Activated effector memory CD4-positive, alpha-beta T cell treated with Interleukin-2 at 50 U/mL for 16 hours (primary cell): ENCODE results near the gene ZCCHC9.
"Not testable (repeated sequence)": the region's sequence is repeated elsewhere in the genome, so short reads cannot be mapped to it uniquely, and the experiment has no call there.

ENCODE experiments used
- DNase-seq: peaks from one replicate; pipeline ENCODE4 v3.0.0-alpha.2; 2020

Gene ZCCHC9

DNA sequence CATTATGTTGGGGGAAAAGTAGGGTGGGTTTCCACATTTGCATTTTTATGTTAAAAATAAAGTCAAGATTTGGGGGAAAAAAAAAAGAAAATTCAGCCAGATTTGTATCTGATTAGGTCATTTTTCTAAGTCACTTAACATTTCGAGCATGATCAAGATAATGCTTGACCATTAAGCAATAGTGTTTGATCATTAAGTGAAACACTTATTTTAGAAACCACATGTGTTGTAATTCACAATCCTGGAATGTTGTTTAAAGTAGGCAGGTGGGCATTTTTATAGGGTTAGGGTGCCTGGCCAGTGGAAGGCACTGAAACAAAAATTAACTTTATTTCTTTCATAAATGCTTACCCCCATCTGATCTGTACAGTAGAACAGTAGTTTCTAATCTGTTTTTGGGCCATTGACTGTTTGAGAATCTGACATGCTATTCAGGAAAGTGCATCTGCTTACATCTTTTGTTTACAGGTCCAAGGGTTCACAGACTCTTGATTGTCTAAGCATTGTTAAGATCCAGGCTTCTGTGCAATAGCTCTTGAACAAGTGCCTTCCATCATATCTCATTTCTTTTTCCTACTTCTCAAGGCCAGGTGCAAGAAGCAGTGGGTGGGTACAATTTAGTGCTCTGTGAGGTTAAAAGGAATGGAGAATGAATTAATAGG is 9.1 kb downstream of the ZCCHC9 start:
- no peak for DNase-seq

DNA sequence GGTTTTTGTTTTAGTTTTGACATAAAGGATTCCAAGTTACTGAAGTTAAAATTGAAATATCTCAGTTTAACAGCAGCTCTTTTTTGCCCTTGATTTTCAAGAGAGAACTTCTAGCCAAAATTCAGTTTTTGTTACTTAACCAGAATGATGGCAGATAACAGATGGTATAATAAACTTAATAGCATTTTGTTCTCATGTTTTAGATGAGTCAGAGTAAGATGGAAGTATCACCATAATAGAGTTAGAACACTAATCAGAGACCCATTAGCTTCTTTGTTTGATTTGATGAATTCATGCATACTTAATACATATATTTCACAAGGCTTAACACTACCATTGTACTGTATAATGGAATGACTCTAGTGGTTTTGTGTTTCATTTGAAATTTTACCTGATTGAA is 11.9 kb downstream of the ZCCHC9 start:
- DNase-seq: no peak

DNA sequence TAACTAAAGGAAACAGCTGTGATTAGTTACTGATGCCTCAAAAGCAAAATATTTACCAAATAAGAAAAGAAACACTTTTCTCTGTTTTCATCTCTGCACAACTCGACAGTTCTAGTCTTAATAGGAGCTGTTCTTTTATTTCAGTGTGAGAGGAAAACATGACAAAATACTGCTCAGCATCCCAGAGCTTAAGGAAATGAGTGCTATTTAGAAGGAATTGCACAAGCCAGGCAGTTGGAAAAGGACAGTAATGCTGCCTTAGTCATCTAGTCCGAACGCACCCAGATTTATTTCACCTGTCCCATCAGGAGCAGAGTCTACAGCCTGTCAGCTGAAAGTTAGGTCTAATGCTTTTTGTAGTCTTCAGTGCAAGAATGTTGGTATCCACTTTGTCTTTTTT is 12.3 kb downstream of the ZCCHC9 start:
- DNase-seq: no peak

DNA sequence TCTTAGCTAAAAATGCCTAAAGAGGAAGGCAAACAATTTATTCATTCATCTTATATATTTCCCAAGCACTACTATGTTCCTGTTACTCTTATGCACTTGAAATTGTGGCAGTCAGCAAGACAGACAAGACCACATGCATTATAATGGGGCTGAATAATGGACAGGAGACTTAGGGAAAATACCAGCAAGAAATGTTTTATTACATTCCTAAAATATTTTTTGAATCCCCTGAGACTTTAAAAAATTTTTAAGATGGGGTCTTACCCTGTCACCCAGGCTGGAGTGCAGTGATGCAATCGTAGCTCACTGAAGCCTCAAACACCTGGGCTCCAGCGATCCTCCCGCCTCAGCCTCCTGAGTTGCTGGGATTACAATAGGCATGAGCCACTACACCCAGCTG is 13.2 kb downstream of the ZCCHC9 start:
- no peak for DNase-seq

DNA sequence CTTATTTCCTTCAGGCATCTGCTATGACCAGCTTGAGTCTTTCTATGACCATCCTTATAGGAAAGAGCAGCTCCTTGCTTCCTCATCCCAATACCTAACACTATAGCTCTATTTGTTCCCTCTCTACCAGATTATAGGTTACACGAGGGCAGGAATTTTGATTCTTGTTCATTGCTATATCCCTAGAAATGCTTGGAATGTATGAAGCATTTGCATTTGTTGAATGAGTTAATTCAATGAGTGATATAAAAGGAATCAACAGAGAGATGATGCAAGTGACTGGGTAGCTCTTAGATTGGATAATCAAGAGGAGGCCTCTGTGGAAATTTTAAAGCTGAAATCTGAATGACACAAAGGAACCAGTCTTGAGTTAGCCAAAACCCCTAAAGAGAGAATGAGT is 13.9 kb downstream of the ZCCHC9 start:
- no peak for DNase-seq

DNA sequence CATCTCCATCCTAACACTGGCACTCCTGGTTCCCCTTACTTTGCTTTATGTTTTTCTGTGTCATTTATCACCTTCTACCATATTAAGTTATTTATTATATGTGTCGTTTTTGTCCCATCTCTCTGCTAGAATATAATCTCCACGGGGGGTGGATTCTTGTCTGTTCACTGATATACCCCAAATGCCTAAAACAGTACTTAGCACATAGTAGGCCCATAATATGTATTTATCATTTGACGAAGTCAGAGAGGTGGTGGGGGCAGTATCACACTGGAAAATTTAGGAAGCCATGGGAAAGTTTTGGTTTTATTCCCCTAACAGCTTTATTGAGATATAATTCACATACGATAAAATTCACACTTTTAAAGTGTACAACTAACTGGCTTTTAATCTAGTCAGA is 14.4 kb downstream of the ZCCHC9 start:
- DNase-seq: no peak

DNA sequence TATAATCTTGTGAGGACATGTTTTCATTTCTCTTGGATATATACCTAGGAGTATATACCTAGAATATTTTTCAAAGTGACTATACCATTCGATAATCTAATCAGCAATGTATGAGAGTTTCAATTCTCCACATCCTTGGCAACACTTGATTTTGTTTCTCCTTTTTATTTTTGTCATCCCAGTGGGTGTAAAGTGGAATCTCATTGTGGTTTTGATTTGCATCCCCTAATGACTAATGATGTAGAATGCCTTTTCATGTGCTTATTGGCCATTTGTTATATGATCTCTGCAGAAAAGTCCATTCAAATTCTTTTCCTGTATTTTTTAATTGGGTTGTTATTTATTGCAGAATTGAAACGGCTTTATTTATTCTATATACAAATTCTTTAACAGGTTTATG is 15.2 kb downstream of the ZCCHC9 start:
- no peak for DNase-seq

DNA sequence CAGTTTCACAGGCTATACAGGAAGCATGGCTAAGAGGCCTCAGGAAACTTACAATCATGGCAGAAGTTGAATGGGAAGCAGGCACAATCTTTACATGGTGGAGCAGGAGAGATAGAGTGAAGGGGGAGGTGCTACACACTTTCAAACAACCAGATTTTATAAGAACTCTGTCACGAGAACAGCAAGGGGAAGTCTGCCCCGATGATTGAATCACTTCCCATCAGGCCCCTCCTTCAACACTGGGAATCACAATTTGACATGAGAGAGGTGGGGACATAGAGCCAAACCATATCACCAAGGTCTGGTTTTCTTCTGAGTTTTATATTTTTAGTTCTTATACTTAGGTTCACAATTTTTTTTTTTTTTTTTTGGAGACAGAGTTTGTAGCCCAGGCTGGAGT is 16.1 kb downstream of the ZCCHC9 start:
- DNase-seq: no peak

DNA sequence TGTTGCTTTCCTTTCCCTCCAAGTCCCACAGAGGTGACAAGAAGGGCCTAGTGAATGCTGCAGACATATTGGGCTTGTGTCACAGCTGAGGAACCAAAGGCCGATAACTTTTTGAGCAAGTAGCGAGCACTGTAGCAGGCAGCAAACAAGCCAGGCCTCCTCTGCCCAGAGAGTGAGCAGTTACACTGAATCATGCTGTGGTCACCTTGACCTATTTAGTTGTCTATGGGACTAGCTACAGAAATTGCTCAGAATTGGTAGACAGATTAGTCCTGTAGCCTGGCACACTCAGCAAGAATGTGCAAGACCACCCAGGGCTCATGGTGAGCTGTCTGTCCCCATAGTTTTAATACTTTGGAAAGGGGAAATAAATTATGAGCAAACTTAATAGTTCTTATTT is 25.2 kb downstream of the ZCCHC9 start:
- no peak for DNase-seq

DNA sequence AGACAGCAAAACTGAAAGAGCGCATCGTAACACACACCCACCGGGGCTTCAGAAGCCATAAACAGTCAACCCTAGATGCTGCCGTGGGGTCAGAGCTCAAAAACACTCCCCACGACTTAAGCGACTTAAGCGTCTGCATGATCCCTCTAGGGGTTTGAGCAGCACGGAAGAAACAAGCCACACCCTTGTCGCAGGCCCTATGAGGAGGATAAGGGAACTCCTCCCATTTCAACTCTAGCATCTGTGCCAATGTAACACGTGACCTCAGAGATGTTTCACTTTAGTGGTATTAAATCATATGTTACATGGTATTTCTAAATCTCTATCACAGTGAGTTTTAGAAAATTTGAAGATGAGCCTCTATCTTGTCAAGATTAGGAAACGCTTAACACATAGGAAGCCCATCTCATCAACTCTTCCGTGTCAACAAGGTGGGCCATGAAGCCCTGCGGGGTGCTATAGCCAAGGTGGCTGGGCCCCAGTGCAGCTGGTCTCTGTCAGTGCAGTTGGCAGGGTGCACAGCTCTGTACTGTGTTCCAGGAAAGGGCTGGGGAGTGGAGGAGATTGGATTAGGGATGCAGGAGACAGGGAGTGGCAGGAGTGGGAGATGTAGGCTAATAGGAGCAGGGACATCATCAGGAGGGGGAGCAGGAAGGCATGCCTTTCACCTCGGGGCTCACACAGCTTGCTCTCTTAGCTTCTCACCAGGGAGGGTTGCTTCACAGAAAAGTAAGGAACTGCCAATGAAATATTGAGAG is 33.1 kb downstream of the ZCCHC9 start:
- no peak for DNase-seq

DNA sequence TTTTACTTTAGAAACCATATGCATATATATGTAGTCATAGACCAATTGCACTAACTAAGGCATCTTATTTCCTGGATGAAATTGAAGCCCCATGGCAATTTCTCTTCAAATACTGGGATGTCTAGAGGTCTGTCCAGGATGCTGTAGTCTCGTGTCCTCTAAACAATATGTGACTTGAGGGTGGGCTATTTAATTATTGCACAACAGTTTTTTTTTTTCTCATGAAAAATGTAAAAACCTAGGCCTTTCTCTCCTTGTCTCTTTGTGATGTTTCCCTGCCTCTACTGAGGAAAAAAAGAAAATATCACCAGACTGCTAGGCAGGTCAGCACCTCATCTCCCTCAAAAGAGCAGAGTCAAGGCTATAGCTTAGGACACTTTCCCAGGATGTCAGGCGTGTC is 34.6 kb downstream of the ZCCHC9 start:
- no peak for DNase-seq

DNA sequence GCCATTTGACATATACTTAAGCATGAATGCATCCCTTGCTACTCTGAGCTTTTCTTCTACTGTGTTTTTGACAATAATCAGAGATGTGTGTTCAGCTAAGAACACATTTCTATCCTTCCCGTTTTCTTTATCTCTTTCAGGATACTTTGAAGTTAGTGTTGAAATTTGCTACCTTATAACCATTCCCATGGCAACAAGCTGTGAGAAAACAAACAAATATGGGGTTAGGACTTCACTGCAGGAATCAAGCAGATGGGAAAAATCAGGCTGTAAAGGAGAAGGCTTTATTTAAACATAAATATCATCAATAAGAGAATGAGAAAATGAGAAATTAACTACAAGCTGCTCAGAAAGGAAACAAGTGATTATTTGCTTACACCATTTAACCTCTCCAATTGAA is 35.2 kb downstream of the ZCCHC9 start:
- DNase-seq: no peak

DNA sequence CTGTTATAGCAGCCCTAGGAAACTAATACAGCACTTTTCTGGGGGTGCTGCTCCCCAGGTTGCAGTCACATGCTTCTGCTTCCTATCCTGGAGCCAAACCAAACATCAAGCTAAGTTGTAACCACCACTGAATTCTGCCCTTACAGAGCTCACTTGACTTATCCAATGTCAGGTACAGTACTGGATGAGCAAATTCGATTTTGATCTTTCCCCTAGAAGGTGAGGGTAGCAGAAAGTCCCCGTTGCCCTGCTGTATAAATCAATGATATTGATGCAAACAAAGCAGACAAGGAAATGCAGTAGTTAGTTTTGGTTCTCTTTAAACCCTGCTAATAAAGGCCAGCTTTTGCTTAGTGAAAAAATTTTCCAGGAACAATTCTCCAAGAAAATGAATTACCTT is 36.4 kb downstream of the ZCCHC9 start:
- no peak for DNase-seq

DNA sequence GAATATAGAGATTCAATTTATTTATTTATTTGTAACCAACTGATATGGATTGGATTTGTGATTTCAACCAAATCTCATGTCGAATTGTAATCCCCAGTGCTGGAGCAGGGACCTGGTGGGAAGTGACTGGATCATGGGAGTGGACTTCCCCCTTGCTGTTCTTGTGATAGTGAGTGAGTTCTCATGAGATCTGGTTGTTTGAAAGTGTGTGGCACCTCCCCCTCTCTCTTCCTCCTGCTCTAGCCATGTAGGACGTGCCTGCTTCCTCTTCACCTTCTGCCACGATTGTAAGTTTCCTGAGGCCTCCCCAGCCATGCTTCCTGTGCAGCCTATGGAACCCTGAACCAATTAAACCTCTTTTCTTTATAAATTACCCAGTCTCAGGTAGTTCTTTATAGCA is 36.8 kb downstream of the ZCCHC9 start:
- DNase-seq: not testable (repeated sequence)

DNA sequence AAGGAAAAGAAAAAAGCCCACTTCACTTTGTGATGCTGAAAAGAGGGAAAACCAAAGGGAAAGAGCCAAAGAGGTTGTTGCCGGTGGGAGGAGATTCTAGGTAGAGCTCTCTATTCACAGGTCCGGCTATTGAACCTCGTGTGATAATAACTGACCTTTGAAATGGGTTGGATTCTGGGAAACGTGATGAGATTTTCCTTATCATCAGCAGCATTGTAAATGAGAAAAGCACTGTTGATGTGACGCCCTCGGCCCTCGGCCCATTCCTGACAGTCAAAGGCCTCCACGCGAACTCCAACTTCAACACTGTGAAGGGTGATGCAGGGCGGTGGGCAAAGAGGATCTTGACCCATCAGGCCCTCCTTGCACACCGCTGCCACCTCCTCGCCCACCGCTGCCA is 43.3 kb downstream of the ZCCHC9 start:
- DNase-seq: no peak

DNA sequence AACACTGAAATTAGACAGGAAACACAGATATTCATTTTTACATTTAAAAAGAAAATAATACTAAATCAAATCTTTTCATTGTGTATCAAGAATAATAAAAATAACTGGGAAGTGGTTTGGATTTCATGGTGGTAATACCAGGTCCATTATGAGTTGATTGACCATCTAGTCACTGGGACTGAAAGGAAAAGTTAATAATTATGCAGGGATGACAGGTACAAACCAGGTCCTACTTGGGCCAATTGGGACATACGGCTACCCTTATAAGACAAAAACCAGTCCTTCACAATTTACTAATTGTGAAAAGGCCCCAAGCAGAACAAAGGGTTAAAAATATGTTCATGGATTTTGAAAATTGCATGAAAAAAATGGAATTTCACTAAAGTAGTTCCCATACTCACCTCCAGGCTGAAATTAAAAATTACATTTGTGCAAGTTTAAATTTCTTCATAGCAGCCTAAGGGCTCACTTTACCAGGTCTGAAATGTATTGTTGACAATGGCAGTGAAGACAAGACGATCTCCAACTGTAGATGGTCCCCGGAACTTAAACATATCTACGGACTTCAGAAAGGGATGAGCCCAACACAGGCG is 44.1 kb downstream of the ZCCHC9 start:
- no peak for DNase-seq

DNA sequence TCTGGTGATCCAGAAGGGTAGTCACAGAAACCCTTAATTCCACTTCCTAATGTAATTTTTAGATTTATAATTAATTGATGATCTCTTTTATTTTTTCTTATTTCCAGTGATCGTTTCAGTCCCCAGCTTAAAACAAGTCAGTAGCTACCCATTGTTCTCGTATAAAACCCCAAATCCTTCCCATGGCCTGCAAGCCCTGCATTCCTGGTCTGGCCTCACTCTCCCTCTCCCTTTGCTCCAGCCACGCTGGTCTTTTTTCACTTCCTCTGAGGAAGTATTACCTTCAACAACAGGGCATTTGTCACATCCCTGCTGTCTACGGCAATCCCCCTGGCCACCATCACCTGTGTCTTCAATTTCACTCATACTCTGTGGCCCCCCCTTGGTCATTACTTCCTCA is 47.8 kb downstream of the ZCCHC9 start:
- no peak for DNase-seq

DNA sequence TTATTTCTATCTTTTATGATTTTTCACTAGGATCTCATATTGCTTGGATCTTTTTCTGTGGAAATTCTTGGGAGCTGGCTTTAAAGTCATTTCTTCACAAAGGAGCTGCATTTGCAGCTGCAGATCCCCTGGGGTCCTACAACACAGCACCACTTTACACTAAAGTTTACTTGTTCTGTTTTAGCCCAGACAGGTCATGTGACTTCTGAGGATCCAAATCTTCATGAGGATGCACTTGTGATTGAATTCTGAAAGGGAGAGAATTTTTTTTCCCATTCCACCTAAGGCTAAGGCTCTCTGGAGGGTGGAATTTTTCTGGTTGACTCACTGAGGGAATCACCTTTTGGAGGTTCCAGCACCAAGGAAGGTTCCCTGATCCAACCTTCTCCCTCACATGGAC is 49.1 kb downstream of the ZCCHC9 start:
- no peak for DNase-seq

DNA sequence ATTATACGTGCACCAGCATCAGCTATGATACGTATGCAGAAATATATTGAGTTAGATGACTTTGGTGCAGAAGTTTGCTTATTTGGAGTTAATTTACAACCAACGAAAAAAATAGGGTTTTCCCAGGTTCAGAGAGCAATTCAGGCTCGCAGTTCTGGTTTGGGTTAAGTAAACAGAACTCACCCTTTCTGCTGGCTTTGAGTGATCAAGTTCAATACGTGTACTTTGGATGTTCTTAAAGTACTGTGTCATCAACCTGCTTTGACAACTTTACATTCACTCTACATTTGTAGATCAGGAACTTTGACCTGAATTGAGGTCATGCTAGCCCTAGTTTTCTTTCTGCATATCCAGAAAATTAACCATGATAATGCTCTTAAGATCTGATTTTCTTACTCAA is 51.8 kb downstream of the ZCCHC9 start:
- DNase-seq: no peak

DNA sequence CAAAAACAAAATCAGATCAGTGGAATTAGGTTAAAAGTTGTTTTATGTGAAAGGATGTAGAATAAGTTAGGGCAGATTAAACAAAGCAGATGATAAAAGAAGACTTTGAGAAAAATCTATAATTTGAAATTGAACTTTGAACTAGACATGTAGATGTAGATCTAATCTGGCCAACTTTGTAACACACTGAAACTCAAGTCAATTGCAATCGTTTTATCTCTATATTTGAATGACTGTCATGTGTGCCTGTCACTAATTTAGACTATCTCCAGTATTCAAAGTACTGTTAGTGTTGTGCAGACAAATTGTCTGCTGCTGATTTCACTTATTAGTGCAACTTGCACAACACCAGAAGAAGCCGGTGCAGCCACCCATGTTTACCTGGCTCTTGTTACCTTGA is 52.7 kb downstream of the ZCCHC9 start:
- DNase-seq: no peak

DNA sequence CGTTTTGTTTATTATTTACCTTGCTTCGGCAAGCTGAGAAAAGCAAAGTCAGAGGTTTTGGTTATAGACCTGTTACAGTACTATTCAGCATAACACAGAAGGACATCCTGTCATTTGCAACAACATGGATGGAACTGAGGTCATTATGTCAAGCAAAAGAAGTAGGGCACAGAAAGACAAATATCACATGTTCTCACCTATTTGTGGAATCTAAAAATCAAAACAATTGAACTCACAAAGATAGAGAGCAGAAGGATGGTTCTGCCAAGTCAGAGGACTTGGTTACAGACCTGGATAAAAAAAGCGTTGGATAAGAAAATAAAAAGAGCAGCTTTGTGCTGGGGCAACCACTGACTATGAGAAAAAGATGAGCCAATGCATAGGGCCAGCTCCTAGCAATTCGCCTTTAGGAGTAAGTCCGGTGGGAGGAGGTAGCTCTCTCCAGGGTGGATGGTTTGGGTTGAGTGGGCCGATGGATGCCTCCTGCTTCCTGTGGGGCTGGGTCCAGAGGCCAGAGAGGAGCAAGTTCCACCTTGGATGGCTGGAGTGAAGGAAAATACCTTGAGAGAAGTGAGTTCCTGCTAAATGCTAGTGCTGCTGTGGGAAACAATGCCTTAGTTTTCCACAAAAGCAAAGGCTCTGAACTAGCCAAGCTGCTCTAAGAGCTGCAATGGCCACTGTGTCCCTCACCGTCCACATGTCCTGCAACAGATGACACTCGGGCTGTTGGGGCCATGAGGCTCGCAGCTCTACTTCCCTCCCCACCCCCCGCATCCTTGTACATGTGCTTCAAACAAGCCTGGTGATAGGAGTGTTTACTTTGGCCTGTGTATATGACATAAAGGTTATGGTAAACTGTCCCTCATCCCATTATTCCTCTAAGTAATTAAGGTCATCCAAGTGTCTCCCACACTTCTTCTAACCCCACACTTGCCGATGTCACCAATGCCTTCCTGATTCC is 54.2 kb downstream of the ZCCHC9 start:
- no peak for DNase-seq

DNA sequence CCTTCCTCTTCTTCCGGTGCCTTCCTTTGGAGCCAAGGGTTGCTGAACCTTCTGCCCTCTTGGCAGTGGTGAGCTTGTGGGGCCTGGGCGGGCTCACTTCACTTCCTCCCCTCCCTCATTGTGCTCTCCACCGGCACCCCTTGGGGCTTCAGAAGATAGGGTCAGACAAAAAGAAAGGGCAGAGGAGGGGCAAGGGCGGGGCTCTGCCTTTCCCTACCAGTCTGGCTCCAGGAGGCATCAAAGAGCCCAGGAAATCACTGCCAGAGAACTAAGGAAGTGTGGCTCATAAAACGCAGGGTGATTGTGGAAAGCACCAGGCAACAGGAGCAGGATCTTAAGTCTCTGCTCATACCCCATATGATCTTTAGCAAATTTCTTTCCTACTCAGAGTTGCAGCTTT is 57.7 kb downstream of the ZCCHC9 start:
- DNase-seq: no peak

DNA sequence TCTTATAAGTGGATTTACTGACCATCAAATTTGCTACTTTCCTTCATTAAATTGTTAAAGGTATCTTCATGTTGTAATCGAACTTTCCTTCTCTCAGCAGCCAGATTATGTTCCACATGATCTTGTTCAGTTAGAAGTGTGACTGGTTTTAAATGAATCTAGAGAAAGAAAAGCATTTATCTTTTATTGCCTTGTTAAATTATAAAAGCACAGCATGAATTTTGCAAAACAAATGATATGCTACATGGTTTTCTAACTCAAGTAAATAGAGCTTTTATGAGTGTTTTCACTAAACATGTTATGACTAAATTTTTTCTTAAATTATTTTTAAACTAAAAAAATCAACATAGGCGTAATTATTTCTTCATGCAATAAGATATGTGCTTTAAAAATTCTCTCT is 58.5 kb downstream of the ZCCHC9 start:
- no peak for DNase-seq
